NCI-H446 (cell line): ENCODE data around the gene FLVCR1.

Source experiments
- DNase-seq, 2 experiments: peaks; one replicate each; lab custom pipeline; 2025; lab: John Stamatoyannopoulos, UW

FLVCR1 gene

DNA sequence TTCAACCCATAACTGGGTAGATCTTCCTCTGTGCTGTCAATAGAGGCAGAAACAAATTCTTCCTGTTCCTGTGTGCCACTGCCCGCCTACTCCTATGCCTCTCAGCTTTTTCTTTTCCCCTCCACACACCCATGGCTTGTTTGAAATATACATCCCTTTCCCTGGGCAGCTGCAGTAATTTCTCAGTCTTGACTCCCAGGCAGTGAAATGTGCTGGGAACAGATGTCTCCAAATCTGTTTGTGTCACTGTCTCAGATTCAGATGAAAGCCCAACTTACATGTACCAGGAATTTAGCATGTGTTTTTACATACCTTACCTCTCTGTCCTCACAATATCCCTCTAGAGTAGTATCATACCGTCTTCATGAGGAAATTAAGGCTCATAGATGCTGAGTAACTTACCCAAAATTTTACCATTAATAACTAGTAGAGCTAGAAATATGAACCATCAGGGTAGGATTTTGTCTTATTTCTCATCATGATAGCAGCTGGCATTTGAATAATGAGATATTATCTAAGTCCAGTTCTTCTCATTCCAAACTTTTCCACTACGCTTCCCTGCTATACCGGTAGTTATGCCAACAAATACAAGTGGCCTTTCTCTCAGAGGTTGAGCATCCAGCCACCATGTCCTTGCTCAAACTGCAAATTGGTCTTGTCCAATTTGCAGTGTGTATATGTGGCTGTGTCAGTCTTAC is 87.5 kb downstream of the FLVCR1 start:
- no peak for DNase-seq

DNA sequence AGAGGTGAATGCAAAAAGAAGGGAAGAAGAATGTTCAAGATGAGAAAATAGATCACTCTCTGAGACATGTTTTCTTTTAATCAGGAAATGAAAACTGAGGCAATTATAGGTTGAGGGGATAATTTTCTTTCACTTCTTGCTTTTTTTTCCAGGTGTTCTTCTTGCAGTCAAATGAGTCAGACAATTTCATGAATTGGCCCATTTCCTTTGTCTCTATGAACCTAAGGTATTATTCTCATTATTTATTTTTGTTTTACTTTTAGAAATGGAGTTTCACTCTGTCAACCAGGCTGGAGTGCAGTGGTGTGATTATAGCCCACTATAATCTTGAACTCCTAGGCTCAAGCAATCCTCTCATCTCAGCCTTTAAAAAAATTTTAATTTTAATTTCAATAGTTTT is 88.8 kb downstream of the FLVCR1 start:
- DNase-seq = no peak
